Measurements from ENCODE around the gene CGN.

Gene CGN

GRCh38 chr1:151547119-151547899 is 36.1 kb downstream of the CGN start:
- H3K36me3 ChIP-seq (ENCODE audit: insufficient read depth, low read length) = no peaks in the 10 kb centered on the region
- ATAC-seq (ENCODE audit: insufficient read depth, low read depth) (no peak), DNase-seq (no peak)
- H3K27me3 ChIP-seq (ENCODE audit: insufficient read depth, low read length, poor library complexity) = peaks cover 6% of the 10 kb centered on the region
- no peaks in the 10 kb centered on the region for H3K9me3 ChIP-seq (ENCODE audit: insufficient read depth, low read length, severe bottlenecking)
- H2AFZ ChIP-seq (ENCODE audit: low read depth, low read length) = no peak overlapping the region
- H3K27ac ChIP-seq (ENCODE audit: low read length) = no peak overlapping the region
- H4K20me1 ChIP-seq (ENCODE audit: insufficient read depth, low read length) = no peaks in the 10 kb centered on the region
- no peak for TF ChIP-seq EZH2 (IDR thresholded peaks at IDR 0.05; ENCODE audit: borderline replicate concordance, low read depth, low read length, severe bottlenecking)
- no peaks in the 10 kb centered on the region for H3K4me1 ChIP-seq (ENCODE audit: insufficient read depth, low read length)
- no peak overlapping the region for H3K4me3 ChIP-seq (ENCODE audit: low read depth in 1 of 2, low read length in 2 of 2)
- no peaks in the 10 kb centered on the region for H3K79me2 ChIP-seq (ENCODE audit: insufficient read depth, low read length)
- no peak overlapping the region for H3K9ac ChIP-seq (ENCODE audit: low read depth, low read length)
- H3K4me2 ChIP-seq (ENCODE audit: insufficient read depth, low read length) = no peak overlapping the region

DNA sequence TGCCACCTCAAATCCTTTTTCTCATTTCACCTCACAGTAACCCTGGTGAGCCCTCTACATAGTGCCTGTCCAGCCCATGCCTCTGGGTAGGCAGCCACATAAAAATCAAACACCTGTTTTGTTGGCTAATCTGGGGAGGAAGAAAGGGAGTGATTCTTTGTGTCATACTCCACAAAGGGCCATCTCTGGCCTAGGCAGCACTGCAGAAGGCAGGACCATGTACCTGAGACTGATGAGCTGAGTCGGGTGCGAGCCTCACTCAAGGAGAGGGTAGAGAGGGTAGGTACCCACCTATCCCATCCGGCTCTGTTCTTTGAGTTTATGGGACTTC is 36.7 kb downstream of the CGN start:
- DNase-seq (no peak), ATAC-seq (ENCODE audit: insufficient read depth, low read depth) (no peak; the same call in 2 of the 3 replicates)
- TF ChIP-seq EZH2 (IDR thresholded peaks at IDR 0.05; ENCODE audit: borderline replicate concordance, low read depth, low read length, severe bottlenecking) = no peak
- TF ChIP-seq, protein P1, sequence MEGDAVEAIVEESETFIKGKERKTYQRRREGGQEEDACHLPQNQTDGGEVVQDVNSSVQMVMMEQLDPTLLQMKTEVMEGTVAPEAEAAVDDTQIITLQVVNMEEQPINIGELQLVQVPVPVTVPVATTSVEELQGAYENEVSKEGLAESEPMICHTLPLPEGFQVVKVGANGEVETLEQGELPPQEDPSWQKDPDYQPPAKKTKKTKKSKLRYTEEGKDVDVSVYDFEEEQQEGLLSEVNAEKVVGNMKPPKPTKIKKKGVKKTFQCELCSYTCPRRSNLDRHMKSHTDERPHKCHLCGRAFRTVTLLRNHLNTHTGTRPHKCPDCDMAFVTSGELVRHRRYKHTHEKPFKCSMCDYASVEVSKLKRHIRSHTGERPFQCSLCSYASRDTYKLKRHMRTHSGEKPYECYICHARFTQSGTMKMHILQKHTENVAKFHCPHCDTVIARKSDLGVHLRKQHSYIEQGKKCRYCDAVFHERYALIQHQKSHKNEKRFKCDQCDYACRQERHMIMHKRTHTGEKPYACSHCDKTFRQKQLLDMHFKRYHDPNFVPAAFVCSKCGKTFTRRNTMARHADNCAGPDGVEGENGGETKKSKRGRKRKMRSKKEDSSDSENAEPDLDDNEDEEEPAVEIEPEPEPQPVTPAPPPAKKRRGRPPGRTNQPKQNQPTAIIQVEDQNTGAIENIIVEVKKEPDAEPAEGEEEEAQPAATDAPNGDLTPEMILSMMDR (IDR thresholded peaks at IDR 0.05; ENCODE audit: borderline replicate concordance, extremely low read depth, low read length, poor library complexity, severe bottlenecking) = no peak
- Histone ChIP-seq H3K27ac (ENCODE audit: low read length) (no peak overlapping the region), H2AFZ (ENCODE audit: low read depth, low read length) (no peak overlapping the region), H3K4me2 (ENCODE audit: insufficient read depth, low read length) (no peak overlapping the region), H3K4me3 (ENCODE audit: low read depth in 1 of 2, low read length in 2 of 2) (no peak overlapping the region), H3K4me1 (ENCODE audit: insufficient read depth, low read length) (no peaks in the 10 kb centered on the region), H3K79me2 (ENCODE audit: insufficient read depth, low read length) (no peaks in the 10 kb centered on the region), H3K36me3 (ENCODE audit: insufficient read depth, low read length) (no peaks in the 10 kb centered on the region), H3K9ac (ENCODE audit: low read depth, low read length) (no peak overlapping the region), H3K27me3 (ENCODE audit: insufficient read depth, low read length, poor library complexity) (peaks cover 6% of the 10 kb centered on the region), H3K9me3 (ENCODE audit: insufficient read depth, low read length, severe bottlenecking) (no peaks in the 10 kb centered on the region), H4K20me1 (ENCODE audit: insufficient read depth, low read length) (no peaks in the 10 kb centered on the region)

GRCh38 chr1:151549199-151549598 is 38.0 kb downstream of the CGN start:
- no peaks in the 10 kb centered on the region for H4K20me1 ChIP-seq (ENCODE audit: insufficient read depth, low read length)
- ATAC-seq (ENCODE audit: insufficient read depth, low read depth) (no peak), DNase-seq (no peak)
- peaks cover 6% of the 10 kb centered on the region for H3K27me3 ChIP-seq (ENCODE audit: insufficient read depth, low read length, poor library complexity)
- no peak overlapping the region for H3K4me3 ChIP-seq (ENCODE audit: low read depth in 1 of 2, low read length in 2 of 2)
- H2AFZ ChIP-seq (ENCODE audit: low read depth, low read length) = no peak overlapping the region
- H3K9me3 ChIP-seq (ENCODE audit: insufficient read depth, low read length, severe bottlenecking) = no peaks in the 10 kb centered on the region
- no peaks in the 10 kb centered on the region for H3K36me3 ChIP-seq (ENCODE audit: insufficient read depth, low read length)
- no peaks in the 10 kb centered on the region for H3K79me2 ChIP-seq (ENCODE audit: insufficient read depth, low read length)
- H3K4me2 ChIP-seq (ENCODE audit: insufficient read depth, low read length) = no peak overlapping the region
- H3K4me1 ChIP-seq (ENCODE audit: insufficient read depth, low read length) = no peaks in the 10 kb centered on the region
- no peak for TF ChIP-seq EZH2 (IDR thresholded peaks at IDR 0.05; ENCODE audit: borderline replicate concordance, low read depth, low read length, severe bottlenecking)
- TF ChIP-seq, protein P1 (IDR thresholded peaks at IDR 0.05; ENCODE audit: borderline replicate concordance, extremely low read depth, low read length, poor library complexity, severe bottlenecking) = no peak
- no peak overlapping the region for H3K27ac ChIP-seq (ENCODE audit: low read length)
- no peak overlapping the region for H3K9ac ChIP-seq (ENCODE audit: low read depth, low read length)

DNA sequence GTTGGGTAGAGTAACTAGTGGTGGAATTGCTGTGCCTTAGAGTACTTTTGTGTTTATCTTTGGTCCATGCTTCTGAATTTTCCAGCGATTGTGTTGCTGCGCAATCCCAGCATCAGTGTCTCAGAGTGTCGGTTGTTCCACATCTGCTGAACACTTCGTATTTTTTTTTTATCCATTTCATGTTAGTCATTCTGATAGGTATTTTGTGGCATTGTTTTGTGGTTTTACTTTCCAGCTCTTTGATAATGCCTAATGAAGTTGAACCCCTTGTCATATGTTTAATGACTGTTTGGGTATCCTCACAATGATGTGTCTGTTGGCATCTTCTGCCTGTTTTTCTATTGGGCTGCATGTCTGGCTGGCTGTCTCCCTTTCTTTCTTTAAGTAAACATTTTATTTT is 42.5 kb downstream of the CGN start:
- H3K4me2 ChIP-seq (ENCODE audit: insufficient read depth, low read length) = no peak overlapping the region
- H3K4me1 ChIP-seq (ENCODE audit: insufficient read depth, low read length) = no peaks in the 10 kb centered on the region
- no peak for DNase-seq

More for the DNA sequence above, 42.5 kb downstream of the CGN start:
- H3K9me3 ChIP-seq (ENCODE audit: insufficient read depth, low read length, severe bottlenecking) = no peaks in the 10 kb centered on the region
- TF ChIP-seq, protein P1 (IDR thresholded peaks at IDR 0.05; ENCODE audit: borderline replicate concordance, extremely low read depth, low read length, poor library complexity, severe bottlenecking) = no peak
- no peak for TF ChIP-seq EZH2 (IDR thresholded peaks at IDR 0.05; ENCODE audit: borderline replicate concordance, low read depth, low read length, severe bottlenecking)
- no peak overlapping the region for H3K9ac ChIP-seq (ENCODE audit: low read depth, low read length)
- no peak overlapping the region for H3K27ac ChIP-seq (ENCODE audit: low read length)
- no peak overlapping the region for H3K4me3 ChIP-seq (ENCODE audit: low read depth in 1 of 2, low read length in 2 of 2)
- no peaks in the 10 kb centered on the region for H4K20me1 ChIP-seq (ENCODE audit: insufficient read depth, low read length)
- no peaks in the 10 kb centered on the region for H3K36me3 ChIP-seq (ENCODE audit: insufficient read depth, low read length)
- no peak overlapping the region for H2AFZ ChIP-seq (ENCODE audit: low read depth, low read length)
- no peaks in the 10 kb centered on the region for H3K79me2 ChIP-seq (ENCODE audit: insufficient read depth, low read length)
- no peak for ATAC-seq (ENCODE audit: insufficient read depth, low read depth)
- peaks cover 4% of the 10 kb centered on the region for H3K27me3 ChIP-seq (ENCODE audit: insufficient read depth, low read length, poor library complexity)
